Progenitor cell of endocrine pancreas (in vitro differentiated cells): Measurements from ENCODE around the gene SCIMP. TPM values are rescaled to one million over a fixed set of nuclear protein-coding genes. Genes with fewer than 3 reads are reported as not detected.
A peak's percentile ranks its signal among the peaks of the same experiment; 100 is the strongest.

Experiments
- DNase-seq: peaks from one replicate; pipeline ENCODE4 v3.0.0; 2021; ENCODE audit warnings: low spot score; ENCODE audit not compliant: unreplicated experiment
- H3K27ac Mint-ChIP-seq: 2 replicates; pipeline ENCODE4 v1.8.0; 2021; ENCODE audit warnings: mild to moderate bottlenecking, moderate library complexity, mixed read lengths
- H3K27me3 Mint-ChIP-seq: 2 replicates; pipeline ENCODE4 v1.8.0; 2021; ENCODE audit warnings: mixed read lengths
- H3K36me3 Mint-ChIP-seq: 2 replicates; pipeline ENCODE4 v1.8.0; 2022; ENCODE audit warnings: mixed read lengths; ENCODE audit not compliant: insufficient read depth
- H3K4me1 Mint-ChIP-seq: 2 replicates; pipeline ENCODE4 v1.8.0; 2021; ENCODE audit warnings: low read depth, mixed read lengths
- H3K4me3 Mint-ChIP-seq: 2 replicates; pipeline ENCODE4 v1.8.0; 2021; ENCODE audit warnings: low read depth, mild to moderate bottlenecking, moderate library complexity, mixed read lengths
- H3K9me3 Mint-ChIP-seq: 2 replicates; pipeline ENCODE4 v1.8.0; 2021; ENCODE audit warnings: low read depth, mixed read lengths
- long read RNA-seq: library from polyadenylated mRNA; unstranded; transcript quantifications from one replicate; pipeline ENCODE4 v2.0.0, GENCODE V29; 2020
- total RNA-seq: library from RNA; stranded (reverse); gene quantifications from 2 replicates; pipeline ENCODE4 v1.2.1, GENCODE V29; 2021
- TF ChIP-seq, protein P1 (sequence below): fragments of 200-600 bp; sonication (generic); IDR thresholded peaks from one replicate; pipeline ENCODE4 v1.5.0; 2021; ENCODE audit warnings: antibody characterized with exemption, mild to moderate bottlenecking; ENCODE audit not compliant: unreplicated experiment

SCIMP gene
- not detected in 2 replicates for total RNA-seq
- long read RNA-seq, partial matches to known transcripts: 0 of 1 reads
- long read RNA-seq, other reads (novel, unspliced or antisense): 1 of 1 reads

DNA sequence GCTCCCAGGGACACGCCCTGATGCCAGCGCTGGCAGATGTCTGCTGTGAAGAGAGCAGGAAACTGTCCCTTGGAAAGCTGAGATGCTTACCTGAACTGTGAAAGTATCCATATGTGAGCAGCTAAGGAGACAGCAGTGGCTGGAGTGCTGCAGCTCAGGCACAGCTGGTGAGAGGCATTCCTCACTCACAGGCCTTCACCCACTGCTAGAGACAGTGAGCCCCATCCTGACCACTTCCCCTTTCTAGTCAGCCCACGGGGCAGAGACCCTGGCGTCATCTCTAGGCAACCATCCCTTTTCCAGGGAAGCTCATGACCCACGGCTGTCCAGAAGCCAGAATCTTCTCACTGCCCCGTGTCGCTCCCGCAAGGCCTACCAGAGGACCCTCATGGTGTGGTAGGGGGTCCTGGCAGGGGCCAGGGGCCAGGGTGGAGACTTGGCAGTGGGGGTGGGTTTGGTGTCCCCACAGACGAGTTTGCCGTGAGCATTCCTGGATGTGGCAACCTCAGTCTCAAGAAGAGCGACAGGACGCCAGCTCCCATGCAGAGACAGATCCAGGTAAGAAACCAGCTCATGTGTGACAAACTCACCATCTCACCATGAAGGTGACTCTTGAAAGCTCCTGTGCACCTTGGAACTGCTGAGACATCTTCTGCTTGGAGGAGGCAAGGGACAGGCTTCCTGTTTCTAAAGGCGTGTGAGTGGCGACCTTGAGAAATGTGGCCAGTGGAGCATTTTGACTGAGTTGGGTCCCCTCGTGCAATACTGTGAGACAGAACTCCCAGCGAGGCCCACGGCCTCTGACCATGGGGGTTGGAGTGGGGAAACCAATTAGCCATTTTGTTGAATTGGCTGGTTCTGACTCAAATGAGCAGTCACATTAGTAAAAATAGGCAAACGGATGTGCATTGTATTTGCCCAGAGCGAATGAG, at the start of gene SCIMP:
Gene SCIMP, minus strand, starts transcription at position 216 of the 932 bp plus-strand sequence. Its CDS starts 105 bp downstream, at position 111.
- no peaks in the 10 kb centered on the region for H3K27me3 Mint-ChIP-seq
- TF ChIP-seq, protein P1, sequence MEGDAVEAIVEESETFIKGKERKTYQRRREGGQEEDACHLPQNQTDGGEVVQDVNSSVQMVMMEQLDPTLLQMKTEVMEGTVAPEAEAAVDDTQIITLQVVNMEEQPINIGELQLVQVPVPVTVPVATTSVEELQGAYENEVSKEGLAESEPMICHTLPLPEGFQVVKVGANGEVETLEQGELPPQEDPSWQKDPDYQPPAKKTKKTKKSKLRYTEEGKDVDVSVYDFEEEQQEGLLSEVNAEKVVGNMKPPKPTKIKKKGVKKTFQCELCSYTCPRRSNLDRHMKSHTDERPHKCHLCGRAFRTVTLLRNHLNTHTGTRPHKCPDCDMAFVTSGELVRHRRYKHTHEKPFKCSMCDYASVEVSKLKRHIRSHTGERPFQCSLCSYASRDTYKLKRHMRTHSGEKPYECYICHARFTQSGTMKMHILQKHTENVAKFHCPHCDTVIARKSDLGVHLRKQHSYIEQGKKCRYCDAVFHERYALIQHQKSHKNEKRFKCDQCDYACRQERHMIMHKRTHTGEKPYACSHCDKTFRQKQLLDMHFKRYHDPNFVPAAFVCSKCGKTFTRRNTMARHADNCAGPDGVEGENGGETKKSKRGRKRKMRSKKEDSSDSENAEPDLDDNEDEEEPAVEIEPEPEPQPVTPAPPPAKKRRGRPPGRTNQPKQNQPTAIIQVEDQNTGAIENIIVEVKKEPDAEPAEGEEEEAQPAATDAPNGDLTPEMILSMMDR: no peak
- H3K4me3 Mint-ChIP-seq: no peak within 1 kb of the TSS
- peaks cover 3% of the 10 kb centered on the region for H3K9me3 Mint-ChIP-seq
- peaks cover 6% of the 10 kb centered on the region for H3K4me1 Mint-ChIP-seq
- no peak within 1 kb of the TSS for H3K27ac Mint-ChIP-seq
- peaks cover 17% of the 10 kb centered on the region for H3K36me3 Mint-ChIP-seq
- DNase-seq: no peak

DNA sequence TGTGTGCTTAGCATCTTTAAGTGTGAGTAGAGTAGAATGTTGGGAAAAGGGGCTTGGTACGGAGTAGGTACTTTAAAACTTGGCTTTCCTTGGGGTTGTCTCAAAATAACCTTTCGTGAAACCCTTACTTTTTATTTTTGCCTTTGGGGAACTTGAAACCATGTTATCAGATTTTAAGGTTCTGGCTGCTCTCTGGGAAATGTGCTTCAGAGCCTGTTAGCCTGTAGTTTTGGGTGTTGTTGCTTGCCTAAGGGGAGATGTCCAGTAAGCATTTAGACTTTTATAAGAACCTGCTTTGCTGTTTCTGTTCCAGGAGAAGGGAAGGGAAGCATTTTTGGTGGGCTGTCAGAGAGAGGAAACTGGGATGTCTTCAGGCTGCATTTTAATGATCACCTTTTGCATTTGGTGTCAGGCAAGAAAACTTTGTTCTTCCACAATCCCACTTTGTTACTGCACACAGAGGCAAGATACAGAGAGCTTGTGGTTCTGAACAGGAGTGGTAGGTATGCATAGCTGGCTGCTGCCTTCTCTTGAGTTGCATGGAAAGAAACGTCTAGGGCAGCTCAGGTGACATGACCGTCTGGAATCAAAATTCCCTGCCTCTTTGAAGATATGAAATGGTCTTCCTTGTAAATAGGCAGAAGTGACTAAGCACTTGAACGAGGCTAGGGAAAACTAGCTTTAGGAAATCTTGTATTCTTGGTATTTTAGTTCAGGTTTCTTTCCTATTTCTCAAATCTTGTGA, 49.1 kb upstream of the SCIMP start:
- H3K27me3 Mint-ChIP-seq: no peaks in the 10 kb centered on the region
- peak overlapping the region; percentile 89 for H3K4me3 Mint-ChIP-seq
- peaks cover 1% of the 10 kb centered on the region for H3K36me3 Mint-ChIP-seq
- H3K9me3 Mint-ChIP-seq: no peaks in the 10 kb centered on the region
- H3K27ac Mint-ChIP-seq: peak overlapping the region; percentile 18
- DNase-seq: no peak
- TF ChIP-seq, protein P1: no peak
- peaks cover 20% of the 10 kb centered on the region for H3K4me1 Mint-ChIP-seq

DNA sequence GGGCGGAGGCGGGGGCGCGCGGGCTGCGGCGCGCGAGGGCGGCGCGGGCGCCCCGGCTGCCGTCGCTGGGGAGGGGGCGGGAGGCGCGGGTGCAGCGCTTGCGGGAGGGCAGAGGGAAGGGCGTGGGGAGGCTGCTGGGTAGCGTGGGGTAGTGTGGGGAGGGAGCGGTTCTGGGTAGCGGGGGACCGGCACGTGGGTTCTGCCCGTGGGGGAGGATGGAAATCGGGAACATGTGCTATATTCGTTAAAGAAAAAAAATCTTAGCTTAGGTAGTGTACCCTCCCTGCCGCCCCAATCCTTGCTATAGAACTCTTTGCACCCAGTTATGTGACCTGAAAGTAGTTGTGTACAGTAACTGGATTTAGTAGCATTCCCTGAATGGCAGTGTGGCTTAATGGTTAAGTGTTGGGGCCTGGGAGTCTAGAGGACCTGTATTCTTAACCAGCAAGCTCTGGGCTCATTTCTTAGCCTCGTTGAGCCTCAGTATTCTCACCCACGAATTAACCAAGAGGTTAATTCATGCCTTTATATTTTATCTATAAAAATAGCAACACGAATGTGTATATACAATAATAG, 48.1 kb upstream of the SCIMP start:
- peak overlapping the region; percentile 91 for H3K27ac Mint-ChIP-seq
- H3K4me3 Mint-ChIP-seq: peak overlapping the region; percentile 89
- peaks cover 20% of the 10 kb centered on the region for H3K4me1 Mint-ChIP-seq
- no peaks in the 10 kb centered on the region for H3K27me3 Mint-ChIP-seq
- TF ChIP-seq, protein P1: no peak
- H3K9me3 Mint-ChIP-seq: no peaks in the 10 kb centered on the region
- peaks cover 1% of the 10 kb centered on the region for H3K36me3 Mint-ChIP-seq
- no peak for DNase-seq

DNA sequence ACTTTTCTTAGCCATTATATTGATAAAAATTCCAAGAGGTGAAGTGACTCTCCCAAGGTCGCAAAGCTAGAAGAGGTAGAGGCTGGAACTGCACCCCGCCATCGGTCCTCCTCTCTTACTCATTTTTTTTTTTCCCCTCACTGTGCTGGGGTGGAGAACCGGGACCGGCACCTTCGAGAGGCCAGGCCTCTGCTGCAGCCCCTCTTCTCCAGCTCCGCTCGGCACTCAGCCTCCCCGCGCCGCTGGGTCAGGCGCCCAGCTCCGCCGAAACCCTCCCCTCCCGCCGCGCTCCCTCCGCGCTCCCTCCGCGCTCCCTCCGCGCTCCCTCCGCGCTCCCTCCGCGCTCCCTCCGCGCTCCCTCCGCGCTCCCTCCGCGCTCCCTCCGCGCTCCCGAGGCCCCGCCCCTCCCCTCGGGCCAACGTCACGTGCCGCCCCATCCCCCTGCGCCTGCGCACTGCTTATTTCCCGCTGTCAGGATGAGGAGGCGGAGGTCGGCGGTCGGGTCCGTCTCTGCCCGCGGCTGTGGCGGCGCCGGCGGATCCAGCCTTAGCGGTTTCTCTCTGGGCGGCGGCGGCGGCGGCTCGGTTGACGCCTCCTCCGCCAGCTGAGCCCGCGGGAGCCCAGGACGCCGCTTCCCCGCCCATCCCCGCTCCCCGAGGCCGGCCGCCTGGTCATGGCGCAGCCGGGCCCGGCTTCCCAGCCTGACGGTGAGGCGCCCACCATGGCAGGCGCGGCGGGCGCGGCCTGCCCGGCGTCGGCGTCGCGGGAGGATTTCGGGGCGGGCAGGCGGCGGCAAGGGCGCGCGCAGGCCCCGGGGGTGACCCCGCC, 47.4 kb upstream of the SCIMP start, which contains the start of gene RABEP1:
Gene RABEP1, plus strand, starts transcription at position 471 of the 828 bp plus-strand sequence. Its CDS starts 203 bp downstream, at position 674.
- Mint-ChIP-seq H3K27me3 (no peaks in the 10 kb centered on the region), H3K9me3 (no peaks in the 10 kb centered on the region), H3K36me3 (peaks cover 1% of the 10 kb centered on the region), H3K27ac (peak within 1 kb of the TSS; percentile 91), H3K4me3 (peak within 1 kb of the TSS; percentile 89), H3K4me1 (peaks cover 20% of the 10 kb centered on the region)
- TF ChIP-seq, protein P1: peak; percentile 32
- peak; percentile 88 for DNase-seq
